Hepatocyte (in vitro differentiated cells): ENCODE data around the gene SCAF1. TPM values are rescaled to one million over a fixed set of nuclear protein-coding genes. Genes with fewer than 3 reads are reported as not detected.

Experiments
- DNase-seq: peaks from one replicate; pipeline ENCODE4 v3.0.0-alpha.2; 2016; ENCODE audit warnings: low spot score
- H2AFZ ChIP-seq: fragments of 200-600 bp; sonication (generic); 2 replicates; pipeline ENCODE4 v1.6.0; 2016; ENCODE audit warnings: antibody characterized with exemption, mild to moderate bottlenecking
- H3K27ac ChIP-seq: fragments of 200-600 bp; sonication (generic); 2 replicates; pipeline ENCODE4 v1.5.1; 2016; ENCODE audit warnings: mild to moderate bottlenecking
- H3K27me3 ChIP-seq: fragments of 200-600 bp; sonication (generic); 2 replicates; pipeline ENCODE4 v1.6.1; 2016
- H3K36me3 ChIP-seq: fragments of 200-600 bp; sonication (generic); replicated peaks from 2 replicates; pipeline ENCODE4 v1.5.1; 2016; ENCODE audit warnings: low read depth; ENCODE audit not compliant: insufficient read depth
- H3K4me1 ChIP-seq: fragments of 200-600 bp; sonication (generic); 2 replicates; pipeline ENCODE4 v1.5.1; 2016; ENCODE audit warnings: mild to moderate bottlenecking, moderate library complexity; ENCODE audit not compliant: insufficient read depth
- H3K4me2 ChIP-seq: fragments of 200-600 bp; sonication (generic); 2 replicates; pipeline ENCODE4 v1.6.0; 2016
- H3K4me3 ChIP-seq: fragments of 200-600 bp; sonication (generic); 2 replicates; pipeline ENCODE4 v1.5.1; 2016; ENCODE audit warnings: mild to moderate bottlenecking
- H3K79me2 ChIP-seq: fragments of 200-600 bp; sonication (generic); 2 replicates; pipeline ENCODE4 v1.6.0; 2017; ENCODE audit warnings: mild to moderate bottlenecking
- H3K9me2 ChIP-seq: fragments of 200-600 bp; sonication (generic); replicated peaks from 2 replicates; pipeline ENCODE4 v1.6.0; 2017; ENCODE audit warnings: mild to moderate bottlenecking; ENCODE audit not compliant: insufficient read depth
- H3K9me3 ChIP-seq: fragments of 200-600 bp; sonication (generic); 2 replicates; pipeline ENCODE4 v1.5.1; 2016; ENCODE audit warnings: low read depth, mild to moderate bottlenecking
- H4K20me1 ChIP-seq: fragments of 200-600 bp; sonication (generic); 2 replicates; pipeline ENCODE4 v1.6.0; 2016; ENCODE audit warnings: mild to moderate bottlenecking; ENCODE audit not compliant: insufficient read depth, poor library complexity, severe bottlenecking
- EZH2 ChIP-seq: fragments of 200-600 bp; sonication (generic); IDR thresholded peaks from 2 replicates; pipeline ENCODE4 v1.6.1; 2016; ENCODE audit warnings: antibody characterized with exemption, mild to moderate bottlenecking, borderline replicate concordance
- EZH2phosphoT487 ChIP-seq: fragments of 200-600 bp; sonication (generic); IDR thresholded peaks from one replicate; pipeline ENCODE4 v1.6.1; 2018; ENCODE audit warnings: antibody characterized with exemption, mild to moderate bottlenecking, low read depth, moderate library complexity; ENCODE audit not compliant: unreplicated experiment, severe bottlenecking
- WGBS: methylation state at CpG from one replicate; pipeline ENCODE4 v1.1.6; 2016; ENCODE audit warnings: low lambda C conversion rate; ENCODE audit errors: missing lambda C conversion rate; 5-methylcytosine and 5-hydroxymethylcytosine counted together
- polyA plus RNA-seq: library from polyadenylated mRNA; unstranded; fragments of >200 nt; fragmentation: Nextera tagmentation; extraction: Ambion mirVana; gene quantifications from 2 replicates; pipeline ENCODE4 v1.2.1, GENCODE V29; 2016
- total RNA-seq: library from RNA; depleted of rRNA; stranded (reverse); fragments of >200 nt; gene quantifications from 2 replicates; pipeline ENCODE4 v1.2.3, GENCODE V29; 2014
- TF ChIP-seq, protein P1 (sequence below): fragments of 200-600 bp; sonication (generic); IDR thresholded peaks from 2 replicates; pipeline ENCODE4 v1.5.1; 2016; ENCODE audit warnings: antibody characterized with exemption, mild to moderate bottlenecking; ENCODE audit not compliant: poor library complexity

SCAF1 gene
- total and polyA plus RNA-seq, 2 experiments from 2014 or later: 12.6 to 18.6 TPM

DNA sequence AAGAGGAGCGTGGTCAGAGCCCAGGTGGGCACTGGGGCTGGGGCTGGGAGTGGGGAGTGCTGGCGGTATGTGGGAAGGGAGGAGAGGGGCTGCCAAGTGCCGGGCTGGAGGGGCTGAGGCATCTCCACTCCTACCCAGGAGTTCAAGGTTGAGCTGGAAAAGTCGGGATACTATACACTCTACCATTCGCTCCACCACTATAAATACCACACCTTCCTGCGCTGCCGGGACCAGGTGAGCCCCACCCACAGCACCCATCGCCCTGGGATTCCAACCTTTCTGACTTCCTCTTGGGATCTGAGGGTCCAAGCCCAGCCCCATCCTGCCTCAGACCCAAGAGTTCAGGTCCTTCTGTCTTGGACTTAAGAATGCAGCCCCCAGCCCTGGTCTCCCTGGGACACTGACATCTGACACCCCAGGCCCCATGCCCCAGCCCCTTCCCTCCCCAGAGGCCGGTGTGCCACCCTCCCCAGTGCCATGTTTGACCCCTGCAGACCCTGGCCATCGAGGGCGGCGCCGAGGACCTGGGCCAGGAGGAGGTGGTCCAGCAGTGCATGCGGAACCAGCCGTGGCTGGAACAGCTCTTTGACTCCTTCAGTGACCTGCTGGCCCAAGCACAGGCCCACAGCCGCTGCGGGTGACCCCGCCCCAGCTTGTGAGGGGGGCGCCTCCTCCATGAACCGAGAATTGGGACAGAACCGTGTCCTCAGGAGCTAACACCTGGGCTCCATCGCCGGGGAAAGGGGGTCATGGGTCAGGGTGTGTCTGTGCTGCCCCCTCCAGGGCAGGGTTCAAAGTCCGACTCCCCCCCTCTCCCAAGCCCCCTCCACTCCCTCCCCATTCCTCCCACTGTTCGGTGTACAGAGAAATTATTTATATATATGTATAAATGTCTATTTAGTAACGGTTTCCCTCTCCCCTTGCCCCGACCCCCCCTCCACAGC is 16.8 kb upstream of the SCAF1 start:
- no peak overlapping the region for H3K27ac ChIP-seq
- no peak for DNase-seq
- H3K4me1 ChIP-seq: no peaks in the 10 kb centered on the region
- WGBS: 91% methylated on average over 22 of the region's 27 CpGs
- no peak overlapping the region for H2AFZ ChIP-seq
- H3K36me3 ChIP-seq: no peaks in the 10 kb centered on the region
- H3K4me3 ChIP-seq: no peak overlapping the region
- TF ChIP-seq EZH2 (no peak), EZH2phosphoT487 (no peak)
- TF ChIP-seq, protein P1, sequence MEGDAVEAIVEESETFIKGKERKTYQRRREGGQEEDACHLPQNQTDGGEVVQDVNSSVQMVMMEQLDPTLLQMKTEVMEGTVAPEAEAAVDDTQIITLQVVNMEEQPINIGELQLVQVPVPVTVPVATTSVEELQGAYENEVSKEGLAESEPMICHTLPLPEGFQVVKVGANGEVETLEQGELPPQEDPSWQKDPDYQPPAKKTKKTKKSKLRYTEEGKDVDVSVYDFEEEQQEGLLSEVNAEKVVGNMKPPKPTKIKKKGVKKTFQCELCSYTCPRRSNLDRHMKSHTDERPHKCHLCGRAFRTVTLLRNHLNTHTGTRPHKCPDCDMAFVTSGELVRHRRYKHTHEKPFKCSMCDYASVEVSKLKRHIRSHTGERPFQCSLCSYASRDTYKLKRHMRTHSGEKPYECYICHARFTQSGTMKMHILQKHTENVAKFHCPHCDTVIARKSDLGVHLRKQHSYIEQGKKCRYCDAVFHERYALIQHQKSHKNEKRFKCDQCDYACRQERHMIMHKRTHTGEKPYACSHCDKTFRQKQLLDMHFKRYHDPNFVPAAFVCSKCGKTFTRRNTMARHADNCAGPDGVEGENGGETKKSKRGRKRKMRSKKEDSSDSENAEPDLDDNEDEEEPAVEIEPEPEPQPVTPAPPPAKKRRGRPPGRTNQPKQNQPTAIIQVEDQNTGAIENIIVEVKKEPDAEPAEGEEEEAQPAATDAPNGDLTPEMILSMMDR: no peak
- no peaks in the 10 kb centered on the region for H3K79me2 ChIP-seq
- no peaks in the 10 kb centered on the region for H3K9me2 ChIP-seq
- no peaks in the 10 kb centered on the region for H4K20me1 ChIP-seq
- H3K9me3 ChIP-seq: no peaks in the 10 kb centered on the region
- no peaks in the 10 kb centered on the region for H3K27me3 ChIP-seq
- no peak overlapping the region for H3K4me2 ChIP-seq

DNA sequence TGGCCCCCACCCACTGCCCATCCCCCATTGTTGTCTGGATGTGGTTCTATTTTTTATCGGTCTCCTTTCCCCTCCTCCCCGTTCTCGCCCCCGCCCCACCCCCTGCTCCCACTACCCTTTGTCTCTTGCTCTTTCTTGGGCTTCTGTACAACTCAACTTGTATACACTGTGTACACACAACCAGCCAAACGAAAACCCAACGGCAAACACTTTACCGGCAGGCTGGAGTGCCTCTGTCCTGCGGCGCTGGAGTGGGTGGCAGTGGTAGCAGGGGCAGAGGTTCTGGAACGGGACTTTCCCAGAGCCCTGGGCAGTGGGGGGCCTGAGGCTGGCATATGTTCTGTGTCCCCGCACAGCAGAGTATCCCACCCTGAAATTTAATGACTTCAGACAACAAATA is 15.8 kb upstream of the SCAF1 start:
- 84% methylated on average over 7 of the region's 11 CpGs for WGBS
- no peaks in the 10 kb centered on the region for H3K27me3 ChIP-seq
- H3K79me2 ChIP-seq: no peaks in the 10 kb centered on the region
- no peaks in the 10 kb centered on the region for H3K4me1 ChIP-seq
- H3K9me3 ChIP-seq: no peaks in the 10 kb centered on the region
- no peak overlapping the region for H3K4me2 ChIP-seq
- no peaks in the 10 kb centered on the region for H3K9me2 ChIP-seq
- no peak for DNase-seq
- TF ChIP-seq, protein P1: no peak
- TF ChIP-seq EZH2phosphoT487 (no peak), EZH2 (no peak)
- H3K27ac ChIP-seq: no peak overlapping the region
- H3K36me3 ChIP-seq: no peaks in the 10 kb centered on the region
- no peaks in the 10 kb centered on the region for H4K20me1 ChIP-seq
- H2AFZ ChIP-seq: no peak overlapping the region
- H3K4me3 ChIP-seq: no peak overlapping the region

DNA sequence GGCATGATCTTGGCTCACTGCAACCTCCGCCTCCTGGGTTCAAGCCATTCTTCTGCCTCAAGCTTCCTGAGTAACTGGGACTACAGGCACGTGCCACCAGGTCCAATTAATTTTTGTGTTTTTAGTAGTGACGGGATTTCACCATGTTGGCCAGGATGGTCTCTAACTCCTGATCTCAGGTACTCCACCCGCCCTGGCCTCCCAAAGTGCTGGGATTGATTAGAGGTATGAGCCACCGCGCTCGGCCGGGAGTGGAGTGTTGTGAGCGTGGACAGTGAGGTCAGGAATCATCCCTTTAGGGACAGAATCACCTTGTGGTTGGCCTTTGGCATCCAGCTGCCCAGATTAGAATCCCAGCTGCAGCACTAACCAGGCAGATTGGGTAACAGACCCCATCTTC is 12.3 kb upstream of the SCAF1 start:
- 98% methylated on average over 9 of the region's 9 CpGs for WGBS
- no peaks in the 10 kb centered on the region for H3K27me3 ChIP-seq

More for the DNA sequence above, 12.3 kb upstream of the SCAF1 start:
- no peaks in the 10 kb centered on the region for H4K20me1 ChIP-seq
- H3K27ac ChIP-seq: no peak overlapping the region
- no peaks in the 10 kb centered on the region for H3K4me1 ChIP-seq
- TF ChIP-seq EZH2phosphoT487 (no peak), EZH2 (no peak)
- TF ChIP-seq, protein P1: no peak
- no peak overlapping the region for H3K4me2 ChIP-seq
- H2AFZ ChIP-seq: no peak overlapping the region
- no peaks in the 10 kb centered on the region for H3K9me3 ChIP-seq
- no peaks in the 10 kb centered on the region for H3K36me3 ChIP-seq
- H3K4me3 ChIP-seq: no peak overlapping the region
- no peaks in the 10 kb centered on the region for H3K9me2 ChIP-seq
- no peaks in the 10 kb centered on the region for H3K79me2 ChIP-seq
- DNase-seq: no peak
